Fibroblast of skin of left biceps (primary cell): ENCODE results near the gene TNS2.

Experiments
- DNase-seq, 2 experiments: peaks; one replicate each; pipeline ENCODE4 v3.0.0-alpha.2; 2013; ENCODE audit warnings: low read depth in 2 of 2

Gene TNS2

GRCh38 chr12:53067993-53068770, 18.3 kb downstream of the TNS2 start:
- no peak for DNase-seq

- DNase-seq, result no peak
These were observed 19.1 kb downstream of the TNS2 start for GRCh38 chr12:53068811-53069585.

- DNase-seq, result no peak
These were observed 20.0 kb downstream of the TNS2 start for GRCh38 chr12:53069621-53070410.

- no peak for DNase-seq
These were observed 21.1 kb downstream of the TNS2 start for GRCh38 chr12:53070877-53071492.

GRCh38 chr12:53071591-53072551, 22.0 kb downstream of the TNS2 start:
- DNase-seq, result no peak

GRCh38 chr12:53073881-53074280, 24.0 kb downstream of the TNS2 start:
- no peak for DNase-seq

GRCh38 chr12:53074283-53074998, 24.6 kb downstream of the TNS2 start:
- no peak for DNase-seq

- no peak for DNase-seq
These were observed 25.1 kb downstream of the TNS2 start for GRCh38 chr12:53074999-53075370.

- no peak for DNase-seq
These were observed 26.6 kb downstream of the TNS2 start for GRCh38 chr12:53076461-53076860.

GRCh38 chr12:53077030-53077429, 27.2 kb downstream of the TNS2 start:
- DNase-seq, result no peak

- DNase-seq, result no peak
These were observed 28.8 kb downstream of the TNS2 start for GRCh38 chr12:53078425-53079225.

- peak; percentile 91 to 92 for DNase-seq
These were observed 29.6 kb downstream of the TNS2 start, which contains the start of gene SPRYD3 for GRCh38 chr12:53079226-53080117. Gene SPRYD3, minus strand, starts transcription at chr12:53079390. Its CDS starts 57 bp downstream, at chr12:53079333.

- no peak for DNase-seq
These were observed 32.8 kb downstream of the TNS2 start for GRCh38 chr12:53082637-53083175.

GRCh38 chr12:53086361-53086760, 36.5 kb downstream of the TNS2 start:
- no peak for DNase-seq

- DNase-seq, result no peak
These were observed 40.2 kb downstream of the TNS2 start for GRCh38 chr12:53090105-53090504.

- no peak for DNase-seq
These were observed 40.7 kb downstream of the TNS2 start for GRCh38 chr12:53090554-53090953.

GRCh38 chr12:53091756-53092155, 41.9 kb downstream of the TNS2 start:
- no peak for DNase-seq
